AG08396 (cell line): ENCODE data around the gene ZNF345.
A peak's percentile ranks its signal among the peaks of the same experiment; 100 is the strongest.

Experiments
- DNase-seq: peaks from one replicate; pipeline ENCODE4 v3.0.0; 2012; ENCODE audit warnings: low spot score, mixed read lengths

ZNF345 gene

GRCh38 chr19:36850559-36851442, at the start of gene ZNF345:
Gene ZNF345 (plus strand): TSS chr19:36850876. CDS start chr19:36876831, 25,955 bp downstream.
- DNase-seq, result peak; percentile 88

GRCh38 chr19:36805364-36805763, 45.3 kb upstream of the ZNF345 start:
- no peak for DNase-seq

- DNase-seq, result no peak
Measured at GRCh38 chr19:36807029-36807428, 43.6 kb upstream of the ZNF345 start.

- no peak for DNase-seq
Measured at GRCh38 chr19:36819130-36819630, 31.5 kb upstream of the ZNF345 start.

GRCh38 chr19:36821758-36822157, 28.9 kb upstream of the ZNF345 start:
- DNase-seq, result no peak

- no peak for DNase-seq
Measured at GRCh38 chr19:36833430-36833829, 17.2 kb upstream of the ZNF345 start.

- DNase-seq, result peak; percentile 9
Measured at GRCh38 chr19:36837176-36837905, 13.3 kb upstream of the ZNF345 start.

- peak; percentile 84 for DNase-seq
Measured at GRCh38 chr19:36837906-36838783, 12.5 kb upstream of the ZNF345 start, which contains the start of gene ZNF790. Gene ZNF790 (minus strand): TSS chr19:36838387. CDS start chr19:36825619, 12,768 bp downstream.

GRCh38 chr19:36838784-36839324, 11.8 kb upstream of the ZNF345 start:
- peak; percentile 12 for DNase-seq

GRCh38 chr19:36847968-36848367, 2.7 kb upstream of the ZNF345 start:
- DNase-seq, result no peak

GRCh38 chr19:36849701-36850558, 746 bp upstream of the ZNF345 start:
- DNase-seq, result peak; percentile 89

GRCh38 chr19:36851898-36852297, 1.2 kb downstream of the ZNF345 start:
- no peak for DNase-seq

- no peak for DNase-seq
Measured at GRCh38 chr19:36876993-36877938, 26.6 kb downstream of the ZNF345 start.

- DNase-seq, result no peak
Measured at GRCh38 chr19:36891768-36892357, 41.2 kb downstream of the ZNF345 start.

- no peak for DNase-seq
Measured at GRCh38 chr19:36894849-36895383, 44.2 kb downstream of the ZNF345 start.

GRCh38 chr19:36898422-36898821, 47.7 kb downstream of the ZNF345 start:
- DNase-seq, result no peak

GRCh38 chr19:36915992-36916830, 65.5 kb downstream of the ZNF345 start, which contains the start of the genes ZNF568 and ZNF829:
Gene ZNF568 (plus strand): TSS chr19:36916332. CDS start chr19:36922771, 6,439 bp downstream.
Gene ZNF829 (minus strand): TSS chr19:36916291. CDS start chr19:36915167, 1,124 bp downstream.
- DNase-seq, result peak; percentile 87
